Measurements from ENCODE around the gene FARSB.

FARSB gene

GRCh38 chr2:222575618-222576017 lies 80.3 kb downstream of the FARSB start:
- no peak overlapping the region for H3K4me3 ChIP-seq (ENCODE audit: low read depth, low read length)
- no peak for DNase-seq (ENCODE audit: low read depth)
- TF ChIP-seq, protein P1, sequence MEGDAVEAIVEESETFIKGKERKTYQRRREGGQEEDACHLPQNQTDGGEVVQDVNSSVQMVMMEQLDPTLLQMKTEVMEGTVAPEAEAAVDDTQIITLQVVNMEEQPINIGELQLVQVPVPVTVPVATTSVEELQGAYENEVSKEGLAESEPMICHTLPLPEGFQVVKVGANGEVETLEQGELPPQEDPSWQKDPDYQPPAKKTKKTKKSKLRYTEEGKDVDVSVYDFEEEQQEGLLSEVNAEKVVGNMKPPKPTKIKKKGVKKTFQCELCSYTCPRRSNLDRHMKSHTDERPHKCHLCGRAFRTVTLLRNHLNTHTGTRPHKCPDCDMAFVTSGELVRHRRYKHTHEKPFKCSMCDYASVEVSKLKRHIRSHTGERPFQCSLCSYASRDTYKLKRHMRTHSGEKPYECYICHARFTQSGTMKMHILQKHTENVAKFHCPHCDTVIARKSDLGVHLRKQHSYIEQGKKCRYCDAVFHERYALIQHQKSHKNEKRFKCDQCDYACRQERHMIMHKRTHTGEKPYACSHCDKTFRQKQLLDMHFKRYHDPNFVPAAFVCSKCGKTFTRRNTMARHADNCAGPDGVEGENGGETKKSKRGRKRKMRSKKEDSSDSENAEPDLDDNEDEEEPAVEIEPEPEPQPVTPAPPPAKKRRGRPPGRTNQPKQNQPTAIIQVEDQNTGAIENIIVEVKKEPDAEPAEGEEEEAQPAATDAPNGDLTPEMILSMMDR (IDR thresholded peaks at IDR 0.05; ENCODE audit: control insufficient read depth, extremely low read depth, insufficient read depth): no peak

DNA sequence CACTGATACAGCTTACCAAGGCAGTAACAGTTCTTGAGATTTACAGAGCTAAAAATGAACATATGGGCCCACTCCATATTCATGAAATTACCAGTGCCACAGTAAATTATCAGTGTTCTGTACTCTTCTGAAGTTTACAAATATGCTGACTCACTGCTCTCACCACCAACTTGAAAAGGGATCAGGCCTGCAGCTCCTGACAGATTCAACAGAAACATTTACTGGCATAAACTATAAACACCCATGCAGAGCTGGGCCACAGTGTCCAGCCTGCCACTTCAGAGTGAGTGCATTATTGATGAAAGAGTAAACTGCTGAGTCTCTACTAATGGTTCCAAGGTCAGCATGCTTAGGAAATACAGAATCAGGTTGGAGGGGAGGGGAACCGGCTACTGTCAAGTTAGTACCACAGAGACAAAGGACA lies 83.1 kb downstream of the FARSB start:
- H3K4me3 ChIP-seq (ENCODE audit: low read depth, low read length): no peak overlapping the region
- TF ChIP-seq, protein P1 (IDR thresholded peaks at IDR 0.05; ENCODE audit: control insufficient read depth, extremely low read depth, insufficient read depth): no peak
- no peak for DNase-seq (ENCODE audit: low read depth)

DNA sequence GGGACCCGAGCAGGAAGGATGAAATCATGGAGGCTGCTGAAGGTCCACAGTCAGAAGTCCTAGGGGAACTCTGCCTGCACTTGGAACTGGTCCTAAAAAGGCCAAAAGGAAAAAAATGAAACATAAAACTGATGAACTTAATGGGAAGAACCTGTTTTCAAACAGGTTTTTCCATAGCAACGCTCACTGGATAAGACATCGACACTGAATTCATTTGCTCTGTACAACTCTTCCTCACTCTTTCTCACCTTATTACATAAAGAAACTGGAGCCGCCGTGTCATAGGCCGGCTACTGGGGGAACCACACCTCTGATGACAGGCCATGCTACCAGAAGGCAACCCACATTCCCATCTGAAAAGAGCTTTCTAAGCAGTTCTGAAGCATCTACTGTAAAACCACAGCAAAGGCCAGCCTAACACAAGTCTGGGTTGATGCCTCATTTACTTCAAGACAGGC lies 83.6 kb downstream of the FARSB start:
- H3K4me3 ChIP-seq (ENCODE audit: low read depth, low read length): peak overlapping the region; percentile 13; the same call in 1 of the 2 replicates
- peak; percentile 62 for DNase-seq (ENCODE audit: low read depth)
- TF ChIP-seq, protein P1 (IDR thresholded peaks at IDR 0.05; ENCODE audit: control insufficient read depth, extremely low read depth, insufficient read depth): no peak

- TF ChIP-seq, protein P1 (IDR thresholded peaks at IDR 0.05; ENCODE audit: control insufficient read depth, extremely low read depth, insufficient read depth): no peak
- DNase-seq (ENCODE audit: low read depth): no peak
- no peak overlapping the region for H3K4me3 ChIP-seq (ENCODE audit: low read depth, low read length)
Measured at GRCh38 chr2:222569826-222570225, 86.1 kb downstream of the FARSB start.

DNA sequence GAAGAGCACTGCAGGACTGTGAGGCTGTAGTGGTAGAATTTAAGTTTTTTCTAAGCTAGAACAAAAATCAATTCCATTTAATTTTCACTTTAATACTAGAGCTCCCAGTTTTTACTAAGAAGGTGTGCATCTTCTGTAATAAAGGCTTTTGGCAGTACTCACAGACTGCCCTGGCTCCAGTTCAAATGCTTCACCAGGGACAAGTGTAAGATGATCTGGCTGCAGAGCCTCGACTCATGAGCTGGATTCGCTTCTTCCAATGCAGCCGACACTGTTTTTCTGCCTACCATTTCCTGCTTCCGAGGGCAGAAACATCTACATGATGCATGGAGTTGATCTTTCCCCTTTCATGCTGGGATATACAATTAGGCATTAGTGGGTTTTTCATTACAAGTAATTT lies 87.0 kb downstream of the FARSB start:
- TF ChIP-seq, protein P1 (IDR thresholded peaks at IDR 0.05; ENCODE audit: control insufficient read depth, extremely low read depth, insufficient read depth): no peak
- no peak overlapping the region for H3K4me3 ChIP-seq (ENCODE audit: low read depth, low read length)
- DNase-seq (ENCODE audit: low read depth): peak; percentile 56

DNA sequence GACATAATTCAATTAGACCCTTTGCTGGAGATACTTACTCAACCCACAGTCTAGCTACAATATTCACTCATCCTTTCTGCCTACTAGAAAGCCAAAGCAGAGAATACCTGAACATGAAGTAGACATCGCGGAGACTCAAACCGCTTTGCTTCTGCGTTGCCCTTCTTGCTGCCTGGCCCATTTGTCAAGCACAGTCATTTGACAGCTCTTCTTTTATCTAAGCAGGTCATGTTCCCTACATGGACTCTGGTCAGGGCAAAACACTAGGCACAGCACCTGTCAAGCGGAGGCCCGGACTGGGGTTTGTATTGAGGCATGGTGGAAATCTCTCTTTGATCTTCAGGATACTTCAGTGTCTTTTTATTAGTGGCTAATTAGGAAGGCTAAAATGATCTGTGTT lies 89.7 kb downstream of the FARSB start:
- no peak for DNase-seq (ENCODE audit: low read depth)
- H3K4me3 ChIP-seq (ENCODE audit: low read depth, low read length): no peak overlapping the region
- TF ChIP-seq, protein P1 (IDR thresholded peaks at IDR 0.05; ENCODE audit: control insufficient read depth, extremely low read depth, insufficient read depth): no peak

DNA sequence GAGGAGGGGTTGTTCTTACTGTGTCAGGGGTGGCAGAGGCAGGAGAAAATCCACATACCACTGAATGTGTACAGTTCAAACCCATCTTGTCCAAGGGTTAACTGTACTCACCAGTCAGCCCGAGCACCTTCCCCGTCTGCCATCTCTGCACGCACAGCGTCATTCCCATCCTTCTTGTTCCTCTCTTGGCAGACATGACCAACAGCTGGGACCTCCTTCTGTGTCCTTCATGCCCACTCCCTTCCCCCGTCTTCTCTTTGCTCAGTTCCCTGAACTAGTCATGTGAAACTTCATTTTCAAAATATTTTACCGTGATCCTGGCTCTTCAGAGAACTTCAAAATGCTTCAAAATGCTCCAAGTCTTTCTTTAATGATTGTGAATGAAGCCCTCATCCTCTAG lies 92.0 kb downstream of the FARSB start:
- DNase-seq (ENCODE audit: low read depth): no peak
- H3K4me3 ChIP-seq (ENCODE audit: low read depth, low read length): no peak overlapping the region
- TF ChIP-seq, protein P1 (IDR thresholded peaks at IDR 0.05; ENCODE audit: control insufficient read depth, extremely low read depth, insufficient read depth): no peak

Measured in LNCaP clone FGC (cell line).